ENCODE measurements around the gene PCMT1. TPM values are rescaled to one million over a fixed set of nuclear protein-coding genes. Genes with fewer than 3 reads are reported as not detected.

The PCMT1 gene
- total RNA-seq, 6 experiments from 2014 or later: 40.7 to 84.5 (median 47.7) TPM

DNA sequence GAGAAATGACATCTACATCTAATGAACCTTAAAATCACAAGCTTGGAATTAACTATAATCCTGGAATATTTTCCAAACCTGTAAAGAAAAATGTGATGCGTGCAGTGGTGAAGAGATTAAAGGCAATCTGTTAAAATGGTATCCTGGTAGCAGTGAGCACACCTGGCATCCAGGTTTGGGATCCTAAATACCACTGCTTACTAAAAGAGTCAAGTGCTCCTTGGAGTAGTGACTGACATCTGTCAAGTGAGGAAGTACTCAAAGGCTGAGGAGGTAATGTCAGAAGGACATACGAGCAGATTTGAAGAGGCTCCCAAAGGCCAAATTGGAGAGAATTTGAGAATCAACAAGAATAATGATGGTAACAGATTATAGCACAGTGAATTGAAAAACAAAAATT is 32.8 kb downstream of the PCMT1 start:
- intact Hi-C loops (cut with DNase I): no loop called here
- no peak for DNase-seq
- no peak overlapping the region for H3K4me3 ChIP-seq

DNA sequence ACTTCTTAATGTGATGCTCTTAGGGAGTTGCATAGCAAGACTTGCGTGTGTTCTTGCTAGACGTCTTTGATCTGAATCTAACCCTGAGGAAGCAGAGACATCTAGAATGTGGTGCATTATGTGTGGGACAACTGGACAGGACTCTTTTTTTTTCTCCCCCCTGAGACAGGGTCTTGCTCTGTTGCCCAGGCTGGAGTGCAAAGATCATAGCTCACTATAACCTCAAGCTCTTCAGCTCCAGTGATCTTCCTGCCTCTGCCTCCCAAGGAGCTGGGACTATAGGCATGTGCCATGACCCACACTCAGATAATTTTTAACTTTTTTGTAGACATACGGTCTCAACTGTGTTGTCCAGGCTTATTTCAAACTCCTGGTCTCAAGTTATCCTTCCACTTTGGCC is 34.0 kb downstream of the PCMT1 start:
- Histone ChIP-seq H3K36me3 (peaks cover 0 to 24% (median 8%) of the 10 kb centered on the region in 4 donors), H3K4me1 (no peaks in the 10 kb centered on the region), H3K27ac (no peak overlapping the region), H3K9me3 (no peaks in the 10 kb centered on the region), H3K27me3 (no peaks in the 10 kb centered on the region), H3K4me3 (no peak overlapping the region)
- intact Hi-C loops (cut with DNase I): no loop called here
- ATAC-seq (no peak), DNase-seq (no peak)
- 73% methylated on average over 1 of the region's 3 CpGs for WGBS (ENCODE audit: insufficient coverage, low coverage, low lambda C conversion rate, missing lambda C conversion rate)
- no peak for TF ChIP-seq POLR2A (IDR thresholded peaks at IDR 0.05)
- no peak for TF ChIP-seq CTCF (IDR thresholded peaks at IDR 0.05)

More for the DNA sequence above, 32.8 kb downstream of the PCMT1 start:
- no peaks in the 10 kb centered on the region for H3K27me3 ChIP-seq
- peaks cover 0 to 24% (median 8%) of the 10 kb centered on the region in 4 donors for H3K36me3 ChIP-seq
- no peaks in the 10 kb centered on the region for H3K4me1 ChIP-seq
- H3K27ac ChIP-seq: no peak overlapping the region
- TF ChIP-seq CTCF (IDR thresholded peaks at IDR 0.05): no peak
- no peak for TF ChIP-seq POLR2A (IDR thresholded peaks at IDR 0.05)
- H3K9me3 ChIP-seq: no peaks in the 10 kb centered on the region
- WGBS (ENCODE audit: insufficient coverage, low coverage, low lambda C conversion rate, missing lambda C conversion rate): 95% methylated on average over 2 of the region's 2 CpGs
- no peak for ATAC-seq

GRCh38 chr6:149806127-149806526 is 56.6 kb downstream of the PCMT1 start:
- TF ChIP-seq POLR2A (IDR thresholded peaks at IDR 0.05) (no peak), CTCF (IDR thresholded peaks at IDR 0.05) (no peak)
- Histone ChIP-seq H3K4me1 (no peaks in the 10 kb centered on the region), H3K9me3 (no peaks in the 10 kb centered on the region), H3K36me3 (peaks cover 0 to 30% (median 9%) of the 10 kb centered on the region in 4 donors), H3K27me3 (no peaks in the 10 kb centered on the region), H3K4me3 (no peak overlapping the region), H3K27ac (no peak overlapping the region)
- ATAC-seq (no peak), DNase-seq (no peak)
- 89% methylated on average over 4 of the region's 4 CpGs for WGBS (ENCODE audit: insufficient coverage, low coverage, low lambda C conversion rate, missing lambda C conversion rate)
- intact Hi-C loops (cut with DNase I): no loop called here

DNA sequence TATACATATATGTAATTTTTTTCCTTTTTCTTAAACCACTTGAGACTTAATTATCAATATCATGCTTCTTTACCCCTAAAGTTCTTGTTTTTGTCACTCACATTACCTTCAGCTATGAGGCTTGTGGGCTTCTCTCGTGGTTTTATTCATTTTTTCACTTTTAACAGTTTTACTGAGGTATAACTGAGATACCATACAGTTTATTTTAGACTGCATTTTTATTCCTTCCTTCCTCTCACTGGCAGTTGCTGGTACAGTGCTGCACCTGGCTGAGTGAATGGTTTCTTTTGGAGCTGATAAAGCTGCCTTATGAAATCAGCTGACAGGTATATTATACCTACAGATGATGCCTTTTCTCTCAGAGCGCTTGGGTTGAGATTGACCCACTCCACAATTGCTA is 60.3 kb downstream of the PCMT1 start:
- H3K36me3 ChIP-seq: peaks cover 0 to 12% (median 3%) of the 10 kb centered on the region in 4 donors
- no peaks in the 10 kb centered on the region for H3K9me3 ChIP-seq
- 87% methylated on average over 2 of the region's 2 CpGs for WGBS (ENCODE audit: insufficient coverage, low coverage, low lambda C conversion rate, missing lambda C conversion rate)
- no peaks in the 10 kb centered on the region for H3K4me1 ChIP-seq
- H3K27me3 ChIP-seq: no peaks in the 10 kb centered on the region
- no peak for ATAC-seq
- no peak overlapping the region for H3K4me3 ChIP-seq
- TF ChIP-seq POLR2A (IDR thresholded peaks at IDR 0.05) (no peak), CTCF (IDR thresholded peaks at IDR 0.05) (no peak)
- intact Hi-C loops (cut with DNase I): no loop called here
- no peak for DNase-seq
- no peak overlapping the region for H3K27ac ChIP-seq

GRCh38 chr6:149813351-149813750 is 63.8 kb downstream of the PCMT1 start:
- ATAC-seq (no peak), DNase-seq (no peak)
- Histone ChIP-seq H3K4me3 (no peak overlapping the region), H3K9me3 (no peaks in the 10 kb centered on the region), H3K27ac (no peak overlapping the region), H3K36me3 (peaks cover 0 to 12% (median 3%) of the 10 kb centered on the region in 4 donors), H3K4me1 (no peaks in the 10 kb centered on the region), H3K27me3 (no peaks in the 10 kb centered on the region)
- TF ChIP-seq CTCF (IDR thresholded peaks at IDR 0.05): no peak
- TF ChIP-seq POLR2A (IDR thresholded peaks at IDR 0.05): no peak
- WGBS (ENCODE audit: insufficient coverage, low coverage, low lambda C conversion rate, missing lambda C conversion rate): 94% methylated on average over 3 of the region's 3 CpGs
- intact Hi-C loops (cut with DNase I): no loop called here

Measured in right lobe of liver (tissue), 6 donors.